ENCODE measurements around the gene LTBP3.
A peak's percentile ranks its signal among the peaks of the same experiment; 100 is the strongest.

- peak; percentile 18 to 75 for TF ChIP-seq POLR2A (IDR thresholded peaks at IDR 0.05)
- TF ChIP-seq, protein P1, sequence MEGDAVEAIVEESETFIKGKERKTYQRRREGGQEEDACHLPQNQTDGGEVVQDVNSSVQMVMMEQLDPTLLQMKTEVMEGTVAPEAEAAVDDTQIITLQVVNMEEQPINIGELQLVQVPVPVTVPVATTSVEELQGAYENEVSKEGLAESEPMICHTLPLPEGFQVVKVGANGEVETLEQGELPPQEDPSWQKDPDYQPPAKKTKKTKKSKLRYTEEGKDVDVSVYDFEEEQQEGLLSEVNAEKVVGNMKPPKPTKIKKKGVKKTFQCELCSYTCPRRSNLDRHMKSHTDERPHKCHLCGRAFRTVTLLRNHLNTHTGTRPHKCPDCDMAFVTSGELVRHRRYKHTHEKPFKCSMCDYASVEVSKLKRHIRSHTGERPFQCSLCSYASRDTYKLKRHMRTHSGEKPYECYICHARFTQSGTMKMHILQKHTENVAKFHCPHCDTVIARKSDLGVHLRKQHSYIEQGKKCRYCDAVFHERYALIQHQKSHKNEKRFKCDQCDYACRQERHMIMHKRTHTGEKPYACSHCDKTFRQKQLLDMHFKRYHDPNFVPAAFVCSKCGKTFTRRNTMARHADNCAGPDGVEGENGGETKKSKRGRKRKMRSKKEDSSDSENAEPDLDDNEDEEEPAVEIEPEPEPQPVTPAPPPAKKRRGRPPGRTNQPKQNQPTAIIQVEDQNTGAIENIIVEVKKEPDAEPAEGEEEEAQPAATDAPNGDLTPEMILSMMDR (IDR thresholded peaks at IDR 0.05): no peak
Observed at GRCh38 chr11:65500387-65501185, 57.6 kb downstream of the LTBP3 start.

All from heart left ventricle (tissue), 13 donors.